ENCODE measurements around the gene GSK3A. TPM values are rescaled to one million over a fixed set of nuclear protein-coding genes. Genes with fewer than 3 reads are reported as not detected.

The GSK3A gene
- total and polyA plus RNA-seq, 2 experiments from 2014 or later = 17.7 to 40.7 TPM

GRCh38 chr19:42212886-42213285, 29.5 kb downstream of the GSK3A start:
- Histone ChIP-seq H3K27ac (ENCODE audit: low read depth) (no peak overlapping the region), H2AFZ (no peak overlapping the region), H3K79me2 (replicated peaks; ENCODE audit: insufficient read depth) (peaks cover 67% of the 10 kb centered on the region), H3K4me3 (no peak overlapping the region), H3K4me1 (ENCODE audit: insufficient read depth) (peaks cover 6% of the 10 kb centered on the region), H3F3A (replicated peaks; ENCODE audit: low read depth) (peaks cover 11% of the 10 kb centered on the region; the same call in 1 of the 2 replicates), H3K9me2 (ENCODE audit: insufficient read depth) (no peaks in the 10 kb centered on the region), H3K36me3 (ENCODE audit: insufficient read depth) (peaks cover 35% of the 10 kb centered on the region; the same call in 1 of the 2 replicates), H3K27me3 (ENCODE audit: insufficient read depth) (no peaks in the 10 kb centered on the region), H3K4me2 (no peak overlapping the region), H4K20me1 (replicated peaks; ENCODE audit: insufficient read depth) (peaks cover 49% of the 10 kb centered on the region)
- DNase-seq (ENCODE audit: low spot score) (no peak), ATAC-seq (no peak)
- Mint-ChIP-seq H3K27ac (no peak overlapping the region), H3K4me3 (no peak overlapping the region), H3K4me1 (peaks cover 17% of the 10 kb centered on the region), H3K9me3 (no peaks in the 10 kb centered on the region), H3K36me3 (ENCODE audit: low read depth) (peaks cover 62% of the 10 kb centered on the region), H3K27me3 (ENCODE audit: insufficient read depth, low read depth, poor library complexity) (peaks cover 21% of the 10 kb centered on the region)
- TF ChIP-seq EZH2 (IDR thresholded peaks at IDR 0.05; ENCODE audit: low read depth, unreplicated experiment) (no peak), JUNB (IDR thresholded peaks at IDR 0.05; ENCODE audit: unreplicated experiment) (no peak), CTCF (conservative IDR thresholded peaks at IDR 0.05; ENCODE audit: low read depth in 2 of 2) (no peak), ZNF114 (CRISPR knock-in tag; IDR thresholded peaks at IDR 0.05) (no peak), CREB1 (CRISPR knock-in tag; IDR thresholded peaks at IDR 0.05; ENCODE audit: low read depth) (no peak), NANOG (IDR thresholded peaks at IDR 0.05; ENCODE audit: borderline replicate concordance) (no peak), POLR2AphosphoS5 (IDR thresholded peaks at IDR 0.05; ENCODE audit: low read depth) (no peak), EZH2phosphoT487 (IDR thresholded peaks at IDR 0.05; ENCODE audit: unreplicated experiment) (no peak), REST (IDR thresholded peaks at IDR 0.05; ENCODE audit: unreplicated experiment) (no peak), STAT1 (IDR thresholded peaks at IDR 0.05; ENCODE audit: unreplicated experiment) (no peak), ZNF331 (CRISPR knock-in tag; IDR thresholded peaks at IDR 0.05; ENCODE audit: low read depth) (no peak)
- TF ChIP-seq, protein P1, sequence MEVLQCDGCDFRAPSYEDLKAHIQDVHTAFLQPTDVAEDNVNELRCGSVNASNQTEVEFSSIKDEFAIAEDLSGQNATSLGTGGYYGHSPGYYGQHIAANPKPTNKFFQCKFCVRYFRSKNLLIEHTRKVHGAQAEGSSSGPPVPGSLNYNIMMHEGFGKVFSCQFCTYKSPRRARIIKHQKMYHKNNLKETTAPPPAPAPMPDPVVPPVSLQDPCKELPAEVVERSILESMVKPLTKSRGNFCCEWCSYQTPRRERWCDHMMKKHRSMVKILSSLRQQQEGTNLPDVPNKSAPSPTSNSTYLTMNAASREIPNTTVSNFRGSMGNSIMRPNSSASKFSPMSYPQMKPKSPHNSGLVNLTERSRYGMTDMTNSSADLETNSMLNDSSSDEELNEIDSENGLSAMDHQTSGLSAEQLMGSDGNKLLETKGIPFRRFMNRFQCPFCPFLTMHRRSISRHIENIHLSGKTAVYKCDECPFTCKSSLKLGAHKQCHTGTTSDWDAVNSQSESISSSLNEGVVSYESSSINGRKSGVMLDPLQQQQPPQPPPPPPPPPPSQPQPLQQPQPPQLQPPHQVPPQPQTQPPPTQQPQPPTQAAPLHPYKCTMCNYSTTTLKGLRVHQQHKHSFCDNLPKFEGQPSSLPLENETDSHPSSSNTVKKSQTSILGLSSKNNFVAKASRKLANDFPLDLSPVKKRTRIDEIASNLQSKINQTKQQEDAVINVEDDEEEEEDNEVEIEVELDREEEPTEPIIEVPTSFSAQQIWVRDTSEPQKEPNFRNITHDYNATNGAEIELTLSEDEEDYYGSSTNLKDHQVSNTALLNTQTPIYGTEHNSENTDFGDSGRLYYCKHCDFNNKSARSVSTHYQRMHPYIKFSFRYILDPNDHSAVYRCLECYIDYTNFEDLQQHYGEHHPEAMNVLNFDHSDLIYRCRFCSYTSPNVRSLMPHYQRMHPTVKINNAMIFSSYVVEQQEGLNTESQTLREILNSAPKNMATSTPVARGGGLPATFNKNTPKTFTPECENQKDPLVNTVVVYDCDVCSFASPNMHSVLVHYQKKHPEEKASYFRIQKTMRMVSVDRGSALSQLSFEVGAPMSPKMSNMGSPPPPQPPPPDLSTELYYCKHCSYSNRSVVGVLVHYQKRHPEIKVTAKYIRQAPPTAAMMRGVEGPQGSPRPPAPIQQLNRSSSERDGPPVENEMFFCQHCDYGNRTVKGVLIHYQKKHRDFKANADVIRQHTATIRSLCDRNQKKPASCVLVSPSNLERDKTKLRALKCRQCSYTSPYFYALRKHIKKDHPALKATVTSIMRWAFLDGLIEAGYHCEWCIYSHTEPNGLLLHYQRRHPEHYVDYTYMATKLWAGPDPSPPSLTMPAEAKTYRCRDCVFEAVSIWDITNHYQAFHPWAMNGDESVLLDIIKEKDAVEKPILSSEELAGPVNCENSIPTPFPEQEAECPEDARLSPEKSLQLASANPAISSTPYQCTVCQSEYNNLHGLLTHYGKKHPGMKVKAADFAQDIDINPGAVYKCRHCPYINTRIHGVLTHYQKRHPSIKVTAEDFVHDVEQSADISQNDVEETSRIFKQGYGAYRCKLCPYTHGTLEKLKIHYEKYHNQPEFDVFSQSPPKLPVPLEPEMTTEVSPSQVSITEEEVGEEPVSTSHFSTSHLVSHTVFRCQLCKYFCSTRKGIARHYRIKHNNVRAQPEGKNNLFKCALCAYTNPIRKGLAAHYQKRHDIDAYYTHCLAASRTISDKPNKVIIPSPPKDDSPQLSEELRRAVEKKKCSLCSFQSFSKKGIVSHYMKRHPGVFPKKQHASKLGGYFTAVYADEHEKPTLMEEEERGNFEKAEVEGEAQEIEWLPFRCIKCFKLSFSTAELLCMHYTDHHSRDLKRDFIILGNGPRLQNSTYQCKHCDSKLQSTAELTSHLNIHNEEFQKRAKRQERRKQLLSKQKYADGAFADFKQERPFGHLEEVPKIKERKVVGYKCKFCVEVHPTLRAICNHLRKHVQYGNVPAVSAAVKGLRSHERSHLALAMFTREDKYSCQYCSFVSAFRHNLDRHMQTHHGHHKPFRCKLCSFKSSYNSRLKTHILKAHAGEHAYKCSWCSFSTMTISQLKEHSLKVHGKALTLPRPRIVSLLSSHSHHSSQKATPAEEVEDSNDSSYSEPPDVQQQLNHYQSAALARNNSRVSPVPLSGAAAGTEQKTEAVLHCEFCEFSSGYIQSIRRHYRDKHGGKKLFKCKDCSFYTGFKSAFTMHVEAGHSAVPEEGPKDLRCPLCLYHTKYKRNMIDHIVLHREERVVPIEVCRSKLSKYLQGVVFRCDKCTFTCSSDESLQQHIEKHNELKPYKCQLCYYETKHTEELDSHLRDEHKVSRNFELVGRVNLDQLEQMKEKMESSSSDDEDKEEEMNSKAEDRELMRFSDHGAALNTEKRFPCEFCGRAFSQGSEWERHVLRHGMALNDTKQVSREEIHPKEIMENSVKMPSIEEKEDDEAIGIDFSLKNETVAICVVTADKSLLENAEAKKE (CRISPR knock-in tag; IDR thresholded peaks at IDR 0.05) = no peak
- TF ChIP-seq, protein P2, sequence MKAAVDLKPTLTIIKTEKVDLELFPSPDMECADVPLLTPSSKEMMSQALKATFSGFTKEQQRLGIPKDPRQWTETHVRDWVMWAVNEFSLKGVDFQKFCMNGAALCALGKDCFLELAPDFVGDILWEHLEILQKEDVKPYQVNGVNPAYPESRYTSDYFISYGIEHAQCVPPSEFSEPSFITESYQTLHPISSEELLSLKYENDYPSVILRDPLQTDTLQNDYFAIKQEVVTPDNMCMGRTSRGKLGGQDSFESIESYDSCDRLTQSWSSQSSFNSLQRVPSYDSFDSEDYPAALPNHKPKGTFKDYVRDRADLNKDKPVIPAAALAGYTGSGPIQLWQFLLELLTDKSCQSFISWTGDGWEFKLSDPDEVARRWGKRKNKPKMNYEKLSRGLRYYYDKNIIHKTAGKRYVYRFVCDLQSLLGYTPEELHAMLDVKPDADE (IDR thresholded peaks at IDR 0.05) = no peak
